CD4-positive, alpha-beta T cell treated with Interleukin-17A for 4 hours (primary cell): ENCODE measurements around the gene IRF2BP1.

Experiments used
- DNase-seq: peaks from one replicate; pipeline ENCODE4 v3.0.0-alpha.2; 2020; ENCODE audit warnings: mixed read lengths

Gene IRF2BP1

DNA sequence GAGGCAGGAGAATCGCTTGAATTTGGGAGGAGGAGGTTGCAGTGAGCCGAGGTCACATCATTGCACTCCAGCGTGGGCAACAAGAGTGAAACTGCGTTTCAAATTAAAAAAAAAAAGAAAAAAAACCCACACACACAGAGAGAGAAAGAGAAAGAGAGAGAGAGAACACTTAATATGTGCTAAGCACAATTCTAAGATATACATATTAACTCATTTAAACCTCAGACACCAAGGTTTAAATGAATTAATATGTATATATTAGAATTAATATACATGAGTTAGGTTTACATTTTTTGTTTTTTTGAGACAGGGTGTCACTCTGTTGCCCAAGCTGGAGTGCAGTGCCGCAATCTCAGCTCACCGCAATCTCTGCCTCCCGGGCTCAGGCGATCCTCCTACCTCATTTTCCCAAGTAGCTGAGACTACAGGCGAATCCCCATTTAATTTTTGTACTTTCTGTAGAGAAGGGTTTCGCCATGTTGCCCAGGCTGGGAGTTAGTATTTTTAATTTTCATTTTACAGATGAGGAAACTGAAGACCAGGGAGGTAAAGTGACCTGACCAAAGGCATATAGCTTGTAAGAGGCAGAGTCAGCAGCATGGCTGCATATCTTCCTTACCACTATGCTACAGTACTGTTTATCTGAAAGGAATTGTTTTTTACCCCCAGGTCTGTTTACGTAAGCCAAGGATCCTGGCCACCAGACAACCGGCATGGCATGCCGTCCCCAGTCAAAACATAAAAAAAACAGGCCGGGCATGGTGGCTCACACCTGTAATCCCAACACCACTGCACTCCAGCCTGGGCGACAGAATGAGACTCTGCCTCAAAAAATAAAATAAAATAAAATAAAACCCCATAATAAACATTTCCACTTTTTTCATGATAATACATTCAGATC, 25.3 kb downstream of the IRF2BP1 start:
- no peak for DNase-seq

DNA sequence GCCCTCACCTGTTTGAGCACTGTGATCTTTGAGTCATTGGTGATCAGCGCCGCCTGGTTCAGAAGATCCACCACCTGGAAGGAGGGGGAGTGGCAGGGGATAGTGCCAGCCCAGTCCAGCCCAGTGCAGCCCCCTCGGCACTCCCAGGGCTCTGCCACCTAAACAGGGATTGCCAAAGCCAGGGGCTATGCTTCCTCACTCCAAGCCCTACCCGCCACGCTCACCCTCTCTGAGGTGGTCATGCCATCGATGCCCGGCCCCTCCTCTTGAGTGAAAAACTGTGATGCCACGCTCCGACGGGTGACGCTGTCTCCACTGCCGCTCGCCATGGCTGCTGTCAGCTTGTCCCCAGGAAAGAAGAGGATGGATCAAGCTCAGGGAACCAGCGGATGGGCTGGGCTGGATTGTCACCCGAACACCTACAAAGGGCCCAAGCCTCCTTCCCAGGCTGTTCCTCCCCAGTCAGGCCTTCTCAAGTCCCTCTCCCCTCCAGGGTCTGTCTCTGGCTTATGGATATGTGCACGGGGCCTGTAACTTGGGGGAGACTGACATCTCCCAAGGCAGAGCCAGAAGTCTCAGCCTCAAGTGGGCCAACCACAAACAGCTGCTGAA, 31.7 kb downstream of the IRF2BP1 start:
- no peak for DNase-seq

DNA sequence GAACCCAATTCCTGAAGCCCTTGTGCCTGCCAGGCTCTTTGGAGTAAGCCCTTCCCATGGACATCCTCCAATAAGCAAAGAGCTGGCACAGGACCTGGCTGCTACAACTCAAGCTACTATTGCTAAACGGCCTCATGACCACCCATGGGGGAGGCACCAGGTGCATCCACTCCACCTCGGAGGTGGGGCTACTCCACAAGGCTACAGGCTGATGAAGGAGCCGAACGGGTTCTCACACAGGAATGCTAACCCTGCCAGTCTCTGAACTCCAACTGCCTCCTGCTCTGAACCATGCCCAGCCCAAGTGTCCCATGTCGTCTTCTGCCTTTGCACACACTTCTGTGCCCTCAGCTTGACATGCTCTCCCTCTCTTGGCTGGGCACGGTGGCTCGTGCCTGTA, 33.0 kb downstream of the IRF2BP1 start:
- no peak for DNase-seq

DNA sequence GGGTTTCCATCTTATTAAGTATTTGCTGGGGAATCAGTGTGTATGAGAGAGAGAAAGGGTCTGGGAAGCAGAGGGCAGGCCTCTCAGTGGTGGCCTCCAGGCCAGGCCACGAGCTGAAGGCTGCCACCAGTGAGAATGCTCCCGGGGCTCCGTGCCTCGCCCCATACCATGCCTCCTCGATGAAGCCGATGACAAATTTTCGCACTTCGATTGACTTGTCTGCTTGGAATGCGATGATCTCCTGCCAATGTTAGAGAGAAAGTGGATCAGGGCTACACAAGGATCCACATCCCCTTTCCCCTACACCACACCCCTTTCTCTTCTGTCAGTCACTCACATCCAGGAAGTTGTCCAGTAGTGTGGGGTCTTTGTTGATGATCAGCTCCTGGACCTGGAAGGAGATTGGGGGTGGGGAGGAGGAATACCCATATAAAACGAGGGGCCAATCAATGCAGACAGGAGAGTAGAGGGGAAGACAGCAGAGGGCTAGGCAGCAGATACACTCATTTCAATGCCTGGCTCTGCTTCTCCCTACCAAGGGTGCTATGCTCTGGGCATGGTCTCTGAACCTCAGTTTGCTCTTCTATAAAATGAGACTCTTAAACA, 33.7 kb downstream of the IRF2BP1 start:
- DNase-seq: no peak

DNA sequence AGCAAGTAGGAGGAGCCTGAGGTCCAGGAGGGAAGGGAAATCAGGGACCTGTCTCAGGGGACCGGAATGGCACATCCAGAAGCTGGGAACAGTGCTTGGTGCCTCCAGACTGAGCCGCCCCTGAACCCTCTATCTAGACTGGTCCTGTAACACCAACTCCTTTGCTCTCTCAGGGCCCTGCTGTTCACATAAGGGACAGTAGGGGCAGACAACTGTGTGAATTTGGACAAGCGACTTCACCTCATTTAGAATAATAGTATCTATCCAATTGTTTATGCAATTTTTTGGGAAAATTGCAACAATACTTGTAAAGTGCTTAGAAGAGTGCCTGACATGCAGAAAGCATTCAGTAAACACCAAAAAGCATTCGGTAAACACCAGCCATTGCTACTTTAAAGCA, 37.0 kb downstream of the IRF2BP1 start:
- no peak for DNase-seq

DNA sequence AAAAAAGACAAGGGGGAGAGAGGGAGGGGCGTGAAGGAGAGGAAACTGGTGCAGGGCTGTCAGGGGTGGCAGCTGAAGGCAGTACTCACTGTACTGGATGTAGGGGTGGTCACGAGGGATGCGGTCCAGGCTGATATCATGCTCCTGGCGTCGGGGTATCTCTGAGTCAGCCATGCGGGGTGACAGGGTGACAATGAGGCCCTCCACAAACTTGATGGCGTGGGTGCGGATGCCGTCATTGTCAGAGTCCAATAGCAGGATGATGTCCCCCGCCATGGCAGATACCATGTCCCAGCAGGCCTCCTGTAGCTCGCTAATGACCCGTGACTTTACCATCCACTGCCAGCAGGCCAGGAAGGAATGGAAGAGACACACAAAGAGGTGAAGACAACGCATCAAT, 38.3 kb downstream of the IRF2BP1 start:
- DNase-seq: no peak

DNA sequence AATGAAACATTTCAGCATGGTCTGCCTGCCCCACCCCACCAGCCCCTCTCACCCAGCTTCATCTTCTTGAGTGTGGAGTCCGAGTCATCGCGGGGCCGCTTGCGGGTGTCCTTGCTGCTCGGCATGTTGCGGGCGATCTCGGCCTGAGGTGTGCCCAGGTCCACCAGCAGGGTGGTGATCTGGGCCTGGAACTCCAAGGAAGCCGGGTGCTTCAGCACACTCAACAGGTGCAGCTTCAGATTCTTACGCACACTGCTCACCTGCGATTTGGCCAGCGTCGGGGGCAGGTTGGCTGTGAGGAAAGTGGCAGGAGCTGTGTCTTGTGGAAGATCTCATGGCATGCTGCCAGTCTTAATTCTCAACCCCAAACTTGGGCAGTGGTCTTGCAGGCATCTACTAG, 43.7 kb downstream of the IRF2BP1 start:
- DNase-seq: no peak

DNA sequence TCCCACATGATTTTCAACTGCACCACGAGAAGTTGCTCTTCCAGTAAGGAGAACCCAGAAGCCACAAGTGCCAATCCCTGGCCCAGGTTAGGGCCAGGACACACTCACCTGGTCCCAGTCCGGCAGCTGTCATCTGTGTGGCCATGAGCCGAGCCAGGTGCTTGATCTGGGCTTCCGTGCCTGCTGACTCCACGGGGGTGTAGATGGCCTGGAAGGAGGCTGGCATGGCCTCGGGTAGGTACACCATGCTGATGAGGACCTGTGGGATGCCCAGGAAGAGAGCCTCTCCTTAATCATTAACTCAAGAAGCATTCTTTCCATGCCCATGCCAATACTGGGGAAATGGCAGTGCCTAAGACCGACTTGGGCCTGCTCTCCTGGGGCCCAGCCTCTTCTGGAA, 51.0 kb downstream of the IRF2BP1 start:
- no peak for DNase-seq
